HG03558 (cell line): ENCODE data around the gene HYAL3.

Experiments used
- ATAC-seq: cut with Tn5 transposase; IDR thresholded peaks from one replicate; pipeline ENCODE4 v1.9.1; 2021; ENCODE audit warnings: moderate number of reproducible peaks; ENCODE audit not compliant: unreplicated experiment; ENCODE audit errors: extremely low read depth

HYAL3 gene

GRCh38 chr3:50298836-50299637, at the start of gene HYAL3, which contains the start of gene NAA80:
HYAL3 (minus strand) TSS chr3:50299405; CDS start chr3:50295602, 3,803 bp downstream.
NAA80 (minus strand) TSS chr3:50299405; CDS start chr3:50297463, 1,942 bp downstream.
- peak; percentile 51 for ATAC-seq

GRCh38 chr3:50347187-50347813, 48.1 kb upstream of the HYAL3 start:
- no peak for ATAC-seq

GRCh38 chr3:50345586-50346234, 46.5 kb upstream of the HYAL3 start, which contains the start of gene ZMYND10:
ZMYND10 (minus strand) TSS chr3:50345732; CDS start chr3:50345579, 153 bp downstream.
- ATAC-seq, result no peak

- no peak for ATAC-seq
These were observed 45.8 kb upstream of the HYAL3 start for GRCh38 chr3:50345008-50345407.

- ATAC-seq, result no peak
These were observed 43.8 kb upstream of the HYAL3 start for GRCh38 chr3:50342813-50343633.

GRCh38 chr3:50341996-50342650, 42.9 kb upstream of the HYAL3 start:
- no peak for ATAC-seq

GRCh38 chr3:50341537-50341936, 42.3 kb upstream of the HYAL3 start:
- no peak for ATAC-seq

- no peak for ATAC-seq
These were observed 41.5 kb upstream of the HYAL3 start, which contains the start of gene RASSF1 for GRCh38 chr3:50340448-50341329. RASSF1 (minus strand) TSS chr3:50340836; CDS start chr3:50340805, 31 bp downstream.

GRCh38 chr3:50340147-50340447, 40.9 kb upstream of the HYAL3 start:
- ATAC-seq, result no peak

- no peak for ATAC-seq
These were observed 40.4 kb upstream of the HYAL3 start for GRCh38 chr3:50339485-50340146.

- ATAC-seq, result no peak
These were observed 39.8 kb upstream of the HYAL3 start for GRCh38 chr3:50338965-50339364.

- peak; percentile 63 for ATAC-seq
These were observed 38.1 kb upstream of the HYAL3 start for GRCh38 chr3:50337175-50337861.

- ATAC-seq, result peak; percentile 1
These were observed 37.4 kb upstream of the HYAL3 start for GRCh38 chr3:50336452-50337174.

GRCh38 chr3:50334339-50335075, 35.3 kb upstream of the HYAL3 start:
- no peak for ATAC-seq

GRCh38 chr3:50333744-50334328, 34.6 kb upstream of the HYAL3 start:
- ATAC-seq, result no peak

- ATAC-seq, result no peak
These were observed 32.2 kb upstream of the HYAL3 start for GRCh38 chr3:50331364-50331907.
